ENCODE results near the gene DNAJC25.
"Not testable (repeated sequence)": the region's sequence is repeated elsewhere in the genome, so short reads cannot be mapped to it uniquely, and the experiment has no call there.

The DNAJC25 gene

GRCh38 chr9:111663301-111663823 lies 32.2 kb downstream of the DNAJC25 start:
- DNase-seq (ENCODE audit: low read depth) = no peak

- no peak for DNase-seq (ENCODE audit: low read depth)
Observed at GRCh38 chr9:111668026-111668573, 37.0 kb downstream of the DNAJC25 start.

- not testable (repeated sequence) for DNase-seq (ENCODE audit: low read depth)
Observed at GRCh38 chr9:111668601-111669000, 37.5 kb downstream of the DNAJC25 start.

GRCh38 chr9:111674319-111674718 lies 43.2 kb downstream of the DNAJC25 start:
- no peak for DNase-seq (ENCODE audit: low read depth)

GRCh38 chr9:111676116-111676515 lies 45.0 kb downstream of the DNAJC25 start:
- DNase-seq (ENCODE audit: low read depth) = no peak

- no peak for DNase-seq (ENCODE audit: low read depth)
Observed at GRCh38 chr9:111678293-111678692, 47.2 kb downstream of the DNAJC25 start.

GRCh38 chr9:111679199-111679598 lies 48.1 kb downstream of the DNAJC25 start:
- DNase-seq (ENCODE audit: low read depth) = no peak

- no peak for DNase-seq (ENCODE audit: low read depth)
Observed at GRCh38 chr9:111683392-111683791, 52.3 kb downstream of the DNAJC25 start.

GRCh38 chr9:111691672-111692329 lies 60.7 kb downstream of the DNAJC25 start:
- no peak for DNase-seq (ENCODE audit: low read depth)

- no peak for DNase-seq (ENCODE audit: low read depth)
Observed at GRCh38 chr9:111696796-111697195, 65.7 kb downstream of the DNAJC25 start.

GRCh38 chr9:111700776-111701175 lies 69.6 kb downstream of the DNAJC25 start:
- DNase-seq (ENCODE audit: low read depth) = no peak

Measured in T follicular helper cell (primary cell).